ENCODE data around the gene DPP10. TPM values are rescaled to one million over a fixed set of nuclear protein-coding genes. Genes with fewer than 3 reads are reported as not detected.

DPP10 gene
- total and polyA plus RNA-seq, 2 of the 13 experiments (the other 11 are each of a cell fraction or from before 2014, with no cell fraction given), result 0.95 to 1.7 TPM

GRCh38 chr2:114550364-114550763 lies 107.9 kb downstream of the DPP10 start (continued):
- TF ChIP-seq PCBP2 (optimal IDR thresholded peaks at IDR 0.05; ENCODE audit: low read depth, low read length, poor library complexity, severe bottlenecking), result no peak
- no peak for TF ChIP-seq ZNF160 (CRISPR knock-in tag; IDR thresholded peaks at IDR 0.05)
- no peak for TF ChIP-seq ZBTB7B (CRISPR knock-in tag; IDR thresholded peaks at IDR 0.05)
- peak; percentile 74; the same call in 1 of the 2 replicates for TF ChIP-seq HMG20A (CRISPR knock-in tag; IDR thresholded peaks at IDR 0.05; ENCODE audit: borderline replicate concordance)
- no peak for TF ChIP-seq ZNF747 (CRISPR knock-in tag; IDR thresholded peaks at IDR 0.05; ENCODE audit: borderline replicate concordance)
- no peak for TF ChIP-seq PRDM15 (CRISPR knock-in tag; IDR thresholded peaks at IDR 0.05)
- peak; percentile 52 for TF ChIP-seq ZBTB37 (CRISPR knock-in tag; IDR thresholded peaks at IDR 0.05)
- TF ChIP-seq ZNF432 (CRISPR knock-in tag; IDR thresholded peaks at IDR 0.05; ENCODE audit: borderline replicate concordance), result no peak
- no peak for TF ChIP-seq HES4 (CRISPR knock-in tag; IDR thresholded peaks at IDR 0.05; ENCODE audit: borderline replicate concordance)
- no peak for TF ChIP-seq BRF2 (CRISPR knock-in tag; IDR thresholded peaks at IDR 0.05)
- TF ChIP-seq ZNF121 (CRISPR knock-in tag; IDR thresholded peaks at IDR 0.05), result no peak
- TF ChIP-seq YY1 (IDR thresholded peaks at IDR 0.05; ENCODE audit: insufficient read depth, insufficient replicate concordance, low read depth, low read length), result no peak
- TF ChIP-seq XRCC5 (optimal IDR thresholded peaks at IDR 0.05; ENCODE audit: low read length), result no peak
- TF ChIP-seq ZNF720 (CRISPR knock-in tag; IDR thresholded peaks at IDR 0.05), result no peak
- no peak for TF ChIP-seq ZFP36L1 (CRISPR knock-in tag; IDR thresholded peaks at IDR 0.05)
- no peak for TF ChIP-seq ZIK1 (CRISPR knock-in tag; IDR thresholded peaks at IDR 0.05; ENCODE audit: borderline replicate concordance, low read depth)
- TF ChIP-seq PHF8 (CRISPR knock-in tag; IDR thresholded peaks at IDR 0.05), result no peak
- no peak for TF ChIP-seq E2F2 (CRISPR knock-in tag; IDR thresholded peaks at IDR 0.05; ENCODE audit: borderline replicate concordance)
- TF ChIP-seq ZNF136 (CRISPR knock-in tag; IDR thresholded peaks at IDR 0.05; ENCODE audit: low read depth), result 0 out of 2 replicates have a peak, but pooled peaks have one; percentile 28
- no peak for TF ChIP-seq GATAD1 (CRISPR knock-in tag; IDR thresholded peaks at IDR 0.05)
- no peak for TF ChIP-seq ZNF737 (CRISPR knock-in tag; IDR thresholded peaks at IDR 0.05; ENCODE audit: borderline replicate concordance)
- TF ChIP-seq FOXK1 (CRISPR knock-in tag; IDR thresholded peaks at IDR 0.05; ENCODE audit: borderline replicate concordance, low read depth), result peak; percentile 34; the same call in 1 of the 2 replicates
- peak; percentile 42; the same call in 1 of the 2 replicates for TF ChIP-seq FOXJ3 (CRISPR knock-in tag; IDR thresholded peaks at IDR 0.05; ENCODE audit: borderline replicate concordance)
- no peak for TF ChIP-seq NAIF1 (CRISPR knock-in tag; IDR thresholded peaks at IDR 0.05; ENCODE audit: borderline replicate concordance)

Data from HepG2 (cell line).